Measurements from ENCODE around the gene ADI1. TPM values are rescaled to one million over a fixed set of nuclear protein-coding genes. Genes with fewer than 3 reads are reported as not detected.

Gene ADI1
- total and polyA plus RNA-seq, 10 of the 15 experiments (the other 5 are each of a cell fraction or from before 2014, with no cell fraction given) = 4.4 to 78.7 (median 17.2) TPM

DNA sequence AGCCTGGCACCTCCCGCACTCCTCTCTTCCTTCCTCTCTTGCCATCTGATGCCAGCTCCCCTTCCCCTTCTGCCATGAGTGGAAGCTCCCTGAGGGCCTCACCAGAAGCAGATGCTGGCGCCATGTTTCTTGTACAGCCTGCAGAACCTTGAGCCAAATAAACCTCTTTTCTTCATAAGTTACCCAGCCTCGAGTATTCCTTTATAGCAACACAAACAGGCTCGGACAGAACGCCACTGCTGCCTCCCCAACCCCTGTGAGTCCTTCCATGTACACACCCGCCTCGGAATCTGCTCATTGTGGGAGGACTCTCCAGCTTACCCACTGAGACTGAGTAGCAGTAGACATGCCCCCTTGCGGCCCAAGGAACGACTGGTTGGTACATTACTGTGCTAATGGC, 47.5 kb upstream of the ADI1 start:
- ChIA-PET RAD21 (ENCODE audit: unreplicated experiment) (no interaction called here), POLR2A (no interaction called here), SMC1A (ENCODE audit: uncharacterized antibody, unreplicated experiment) (no interaction called here), CTCF (no interaction called here)
- no peak overlapping the region for H3K9ac ChIP-seq (ENCODE audit: control insufficient read depth, insufficient read depth, low read length)
- H3K79me2 ChIP-seq (ENCODE audit: control insufficient read depth, insufficient read depth, low read length) = no peaks in the 10 kb centered on the region
- no peaks in the 10 kb centered on the region for H4K20me1 ChIP-seq (ENCODE audit: control insufficient read depth, insufficient read depth)
- no TSS peak for BruUV-seq (replicated peaks)
- no peak overlapping the region for H3K4me2 ChIP-seq (ENCODE audit: control insufficient read depth, insufficient read depth)
- peaks cover 25% of the 10 kb centered on the region for H3K4me1 ChIP-seq (ENCODE audit: control insufficient read depth, insufficient read depth, low read length)
- no peak overlapping the region for H2AFZ ChIP-seq (ENCODE audit: control insufficient read depth, low read depth, low read length)
- no peak overlapping the region for H3K27ac ChIP-seq (ENCODE audit: control insufficient read depth, insufficient read depth)
- no peaks in the 10 kb centered on the region for H3K36me3 ChIP-seq (ENCODE audit: control insufficient read depth in 2 of 2, insufficient read depth in 2 of 2, low read length in 1 of 2)
- in situ Hi-C loops (cut with MboI) = no loop called here
- DNase-seq (ENCODE audit: low read depth, low spot score) (no peak), FAIRE-seq (no peak), ATAC-seq (no peak)
- intact Hi-C loops (cut with micrococcal nuclease; ENCODE audit: unreplicated experiment) = no loop called here
- no peaks in the 10 kb centered on the region; the same call in 2 of the 3 replicates for H3K9me3 ChIP-seq (replicated peaks; ENCODE audit: control insufficient read depth, insufficient read depth, low read length)
- WGBS (ENCODE audit: insufficient coverage, insufficient replicate concordance, low lambda C conversion rate, missing lambda C conversion rate) = 90% methylated on average over 9 of the region's 9 CpGs
- no peaks in the 10 kb centered on the region for H3K27me3 ChIP-seq (replicated peaks in 1 of 2; ENCODE audit: control insufficient read depth in 2 of 2, insufficient read depth in 2 of 2, low read length in 1 of 2)
- TF ChIP-seq YBX1 (IDR thresholded peaks at IDR 0.05) (no peak), HCFC1 (IDR thresholded peaks at IDR 0.05; ENCODE audit: low read length) (no peak), PAX5 (IDR thresholded peaks at IDR 0.05; ENCODE audit: borderline replicate concordance, low read depth, low read length) (no peak), TCF12 (IDR thresholded peaks at IDR 0.05; ENCODE audit: low read depth, low read length) (no peak), TAF1 (IDR thresholded peaks at IDR 0.05; ENCODE audit: borderline replicate concordance, low read depth, low read length) (no peak), EZH2 (IDR thresholded peaks at IDR 0.05; ENCODE audit: borderline replicate concordance, control insufficient read depth, low read depth, low read length) (no peak), FOS (IDR thresholded peaks at IDR 0.05; ENCODE audit: borderline replicate concordance, extremely low read depth, insufficient read length) (no peak), TARDBP (IDR thresholded peaks at IDR 0.05; ENCODE audit: borderline replicate concordance) (no peak), CREM (IDR thresholded peaks at IDR 0.05; ENCODE audit: low read depth) (no peak)
- TF ChIP-seq, protein P1, sequence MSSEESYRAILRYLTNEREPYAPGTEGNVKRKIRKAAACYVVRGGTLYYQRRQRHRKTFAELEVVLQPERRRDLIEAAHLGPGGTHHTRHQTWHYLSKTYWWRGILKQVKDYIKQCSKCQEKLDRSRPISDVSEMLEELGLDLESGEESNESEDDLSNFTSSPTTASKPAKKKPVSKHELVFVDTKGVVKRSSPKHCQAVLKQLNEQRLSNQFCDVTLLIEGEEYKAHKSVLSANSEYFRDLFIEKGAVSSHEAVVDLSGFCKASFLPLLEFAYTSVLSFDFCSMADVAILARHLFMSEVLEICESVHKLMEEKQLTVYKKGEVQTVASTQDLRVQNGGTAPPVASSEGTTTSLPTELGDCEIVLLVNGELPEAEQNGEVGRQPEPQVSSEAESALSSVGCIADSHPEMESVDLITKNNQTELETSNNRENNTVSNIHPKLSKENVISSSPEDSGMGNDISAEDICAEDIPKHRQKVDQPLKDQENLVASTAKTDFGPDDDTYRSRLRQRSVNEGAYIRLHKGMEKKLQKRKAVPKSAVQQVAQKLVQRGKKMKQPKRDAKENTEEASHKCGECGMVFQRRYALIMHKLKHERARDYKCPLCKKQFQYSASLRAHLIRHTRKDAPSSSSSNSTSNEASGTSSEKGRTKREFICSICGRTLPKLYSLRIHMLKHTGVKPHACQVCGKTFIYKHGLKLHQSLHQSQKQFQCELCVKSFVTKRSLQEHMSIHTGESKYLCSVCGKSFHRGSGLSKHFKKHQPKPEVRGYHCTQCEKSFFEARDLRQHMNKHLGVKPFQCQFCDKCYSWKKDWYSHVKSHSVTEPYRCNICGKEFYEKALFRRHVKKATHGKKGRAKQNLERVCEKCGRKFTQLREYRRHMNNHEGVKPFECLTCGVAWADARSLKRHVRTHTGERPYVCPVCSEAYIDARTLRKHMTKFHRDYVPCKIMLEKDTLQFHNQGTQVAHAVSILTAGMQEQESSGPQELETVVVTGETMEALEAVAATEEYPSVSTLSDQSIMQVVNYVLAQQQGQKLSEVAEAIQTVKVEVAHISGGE (CRISPR knock-in tag; IDR thresholded peaks at IDR 0.05) = no peak
- TF ChIP-seq, protein P2, sequence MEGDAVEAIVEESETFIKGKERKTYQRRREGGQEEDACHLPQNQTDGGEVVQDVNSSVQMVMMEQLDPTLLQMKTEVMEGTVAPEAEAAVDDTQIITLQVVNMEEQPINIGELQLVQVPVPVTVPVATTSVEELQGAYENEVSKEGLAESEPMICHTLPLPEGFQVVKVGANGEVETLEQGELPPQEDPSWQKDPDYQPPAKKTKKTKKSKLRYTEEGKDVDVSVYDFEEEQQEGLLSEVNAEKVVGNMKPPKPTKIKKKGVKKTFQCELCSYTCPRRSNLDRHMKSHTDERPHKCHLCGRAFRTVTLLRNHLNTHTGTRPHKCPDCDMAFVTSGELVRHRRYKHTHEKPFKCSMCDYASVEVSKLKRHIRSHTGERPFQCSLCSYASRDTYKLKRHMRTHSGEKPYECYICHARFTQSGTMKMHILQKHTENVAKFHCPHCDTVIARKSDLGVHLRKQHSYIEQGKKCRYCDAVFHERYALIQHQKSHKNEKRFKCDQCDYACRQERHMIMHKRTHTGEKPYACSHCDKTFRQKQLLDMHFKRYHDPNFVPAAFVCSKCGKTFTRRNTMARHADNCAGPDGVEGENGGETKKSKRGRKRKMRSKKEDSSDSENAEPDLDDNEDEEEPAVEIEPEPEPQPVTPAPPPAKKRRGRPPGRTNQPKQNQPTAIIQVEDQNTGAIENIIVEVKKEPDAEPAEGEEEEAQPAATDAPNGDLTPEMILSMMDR (IDR thresholded peaks at IDR 0.05 in 2 of 3, conservative IDR thresholded peaks at IDR 0.05 in 1 of 3; ENCODE audit: control insufficient read depth in 2 of 3, extremely low read depth in 1 of 3, insufficient read depth in 1 of 3, low read depth in 3 of 3, low read length in 3 of 3) = no peak
- H3K4me3 ChIP-seq = no peak overlapping the region
